Thoracic aorta (tissue), 2 donors: ENCODE data around the gene GPC6. TPM values are rescaled to one million over a fixed set of nuclear protein-coding genes. Genes with fewer than 3 reads are reported as not detected.

ENCODE experiments used
- ATAC-seq: fragments of 150-250 bp; one replicate; pipeline ENCODE4 v1.8.0; 2017; ENCODE audit warnings: low read depth; ENCODE audit not compliant: insufficient number of reproducible peaks, low FRiP score
- DNase-seq: peaks from one replicate; pipeline ENCODE4 v3.0.0-alpha.2; 2020; ENCODE audit warnings: low spot score
- H3K27ac ChIP-seq, 2 donors: fragments of 200-600 bp; sonication (generic); 1 replicate in 1 of 2; 2 replicates in 1 of 2; pipeline ENCODE4 v1.5.1; 2016; ENCODE audit warnings: mild to moderate bottlenecking in 2 of 2, moderate library complexity in 2 of 2
- H3K27me3 ChIP-seq: fragments of 200-600 bp; sonication (generic); replicated peaks from 2 replicates; pipeline ENCODE4 v1.6.0; 2016; ENCODE audit warnings: mild to moderate bottlenecking; ENCODE audit not compliant: insufficient read depth
- H3K36me3 ChIP-seq: fragments of 200-600 bp; sonication (generic); one replicate; pipeline ENCODE4 v1.5.1; 2016
- H3K4me1 ChIP-seq, 2 donors: fragments of 200-600 bp; sonication (generic); 1 replicate in 1 of 2; 2 replicates in 1 of 2; pipeline versions ENCODE4 v1.5.1 to v1.6.0; 2016; ENCODE audit warnings: low read depth in 2 of 2, mild to moderate bottlenecking in 1 of 2; ENCODE audit not compliant: control insufficient read depth in 1 of 2
- H3K4me3 ChIP-seq: fragments of 200-600 bp; sonication (generic); 2 replicates; pipeline ENCODE4 v1.5.1; 2016; ENCODE audit warnings: mild to moderate bottlenecking
- H3K9me3 ChIP-seq: fragments of 200-600 bp; sonication (generic); 2 replicates; pipeline ENCODE4 v1.5.1; 2016
- total RNA-seq, 2 donors: library from RNA; depleted of rRNA; stranded (reverse); fragments of >200 nt; gene quantifications; one replicate each; pipeline versions ENCODE4 v1.1.0 to v1.2.3, GENCODE V29; 2016
- TF ChIP-seq, protein P1 (sequence below): fragments of 200-600 bp; sonication (generic); IDR thresholded peaks from one replicate; pipeline ENCODE4 v1.5.1; 2019; ENCODE audit warnings: antibody characterized with exemption

Gene GPC6
- total RNA-seq, 2 donors from 2014 or later: 34.9 to 56.4 TPM

DNA sequence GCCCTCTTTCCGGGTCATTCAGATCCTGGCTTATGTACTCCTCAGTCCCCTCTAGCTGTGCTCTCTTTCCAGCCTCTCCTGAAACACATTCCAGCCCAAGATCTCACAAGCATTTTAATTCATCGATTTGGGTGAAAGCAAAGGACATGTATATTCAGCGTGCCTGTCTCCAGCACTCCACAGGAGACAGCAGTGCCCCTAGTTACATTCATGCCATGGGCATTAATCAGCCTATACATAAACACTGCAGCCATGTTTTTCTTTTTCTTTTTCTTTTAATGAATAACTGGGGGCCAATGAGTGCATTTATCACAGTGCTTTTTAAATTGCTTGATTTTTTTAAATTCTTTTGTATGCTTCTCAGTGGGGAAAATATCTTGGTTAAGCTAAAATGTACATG, 1053.7 kb downstream of the GPC6 start:
- no peak for DNase-seq
- Histone ChIP-seq H3K4me3 (no peak overlapping the region), H3K27me3 (no peaks in the 10 kb centered on the region), H3K4me1 (no peaks in the 10 kb centered on the region), H3K9me3 (no peaks in the 10 kb centered on the region), H3K27ac (no peak overlapping the region), H3K36me3 (no peaks in the 10 kb centered on the region)
- no peak for ATAC-seq
- TF ChIP-seq, protein P1, sequence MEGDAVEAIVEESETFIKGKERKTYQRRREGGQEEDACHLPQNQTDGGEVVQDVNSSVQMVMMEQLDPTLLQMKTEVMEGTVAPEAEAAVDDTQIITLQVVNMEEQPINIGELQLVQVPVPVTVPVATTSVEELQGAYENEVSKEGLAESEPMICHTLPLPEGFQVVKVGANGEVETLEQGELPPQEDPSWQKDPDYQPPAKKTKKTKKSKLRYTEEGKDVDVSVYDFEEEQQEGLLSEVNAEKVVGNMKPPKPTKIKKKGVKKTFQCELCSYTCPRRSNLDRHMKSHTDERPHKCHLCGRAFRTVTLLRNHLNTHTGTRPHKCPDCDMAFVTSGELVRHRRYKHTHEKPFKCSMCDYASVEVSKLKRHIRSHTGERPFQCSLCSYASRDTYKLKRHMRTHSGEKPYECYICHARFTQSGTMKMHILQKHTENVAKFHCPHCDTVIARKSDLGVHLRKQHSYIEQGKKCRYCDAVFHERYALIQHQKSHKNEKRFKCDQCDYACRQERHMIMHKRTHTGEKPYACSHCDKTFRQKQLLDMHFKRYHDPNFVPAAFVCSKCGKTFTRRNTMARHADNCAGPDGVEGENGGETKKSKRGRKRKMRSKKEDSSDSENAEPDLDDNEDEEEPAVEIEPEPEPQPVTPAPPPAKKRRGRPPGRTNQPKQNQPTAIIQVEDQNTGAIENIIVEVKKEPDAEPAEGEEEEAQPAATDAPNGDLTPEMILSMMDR: no peak

DNA sequence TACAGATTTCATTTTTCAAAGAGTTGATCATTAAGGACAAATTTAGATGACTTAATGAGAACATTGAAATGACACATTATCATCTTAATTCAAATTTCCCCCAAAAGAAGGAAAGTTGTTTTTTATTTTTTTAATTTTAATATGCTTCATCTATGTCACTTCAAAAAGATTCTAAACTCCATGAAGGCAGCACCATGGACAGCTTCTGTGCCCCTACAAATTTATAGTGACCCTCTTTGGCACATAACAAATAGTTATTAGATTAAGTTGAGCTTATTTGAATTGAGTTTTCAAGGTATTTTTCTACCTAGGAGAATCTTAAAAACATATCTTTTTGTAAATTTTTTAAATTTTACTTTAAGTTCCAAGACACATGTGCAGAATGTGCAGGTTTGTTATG, 1054.2 kb downstream of the GPC6 start:
- H3K9me3 ChIP-seq: no peaks in the 10 kb centered on the region
- H3K4me3 ChIP-seq: no peak overlapping the region
- no peak overlapping the region for H3K27ac ChIP-seq
- H3K36me3 ChIP-seq: no peaks in the 10 kb centered on the region
- ATAC-seq: no peak
- TF ChIP-seq, protein P1: no peak
- H3K27me3 ChIP-seq: no peaks in the 10 kb centered on the region
- no peak for DNase-seq
- H3K4me1 ChIP-seq: no peaks in the 10 kb centered on the region

DNA sequence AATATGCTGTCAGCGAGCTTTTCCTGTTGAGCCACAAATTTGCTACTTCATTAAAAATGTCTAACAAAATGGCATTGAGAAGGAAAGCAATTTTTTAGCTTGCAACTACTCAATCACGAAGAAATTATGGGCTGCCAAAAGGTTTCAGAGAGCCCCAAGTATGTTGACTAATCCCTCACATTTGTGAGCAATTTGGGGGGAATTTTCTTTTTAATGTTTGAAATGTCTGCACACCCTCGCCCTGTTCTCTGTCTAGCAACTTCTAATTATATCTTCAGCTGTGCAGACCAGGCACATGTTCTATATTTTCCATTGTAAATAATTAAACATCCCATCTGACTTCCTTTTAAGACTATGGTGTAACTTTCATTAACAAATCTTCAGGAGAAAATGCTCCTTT, 1060.0 kb downstream of the GPC6 start:
- TF ChIP-seq, protein P1: no peak
- Histone ChIP-seq H3K27ac (no peak overlapping the region), H3K27me3 (no peaks in the 10 kb centered on the region), H3K4me1 (no peaks in the 10 kb centered on the region), H3K36me3 (peaks cover 3% of the 10 kb centered on the region), H3K4me3 (no peak overlapping the region), H3K9me3 (no peaks in the 10 kb centered on the region)
- ATAC-seq (no peak), DNase-seq (no peak)

DNA sequence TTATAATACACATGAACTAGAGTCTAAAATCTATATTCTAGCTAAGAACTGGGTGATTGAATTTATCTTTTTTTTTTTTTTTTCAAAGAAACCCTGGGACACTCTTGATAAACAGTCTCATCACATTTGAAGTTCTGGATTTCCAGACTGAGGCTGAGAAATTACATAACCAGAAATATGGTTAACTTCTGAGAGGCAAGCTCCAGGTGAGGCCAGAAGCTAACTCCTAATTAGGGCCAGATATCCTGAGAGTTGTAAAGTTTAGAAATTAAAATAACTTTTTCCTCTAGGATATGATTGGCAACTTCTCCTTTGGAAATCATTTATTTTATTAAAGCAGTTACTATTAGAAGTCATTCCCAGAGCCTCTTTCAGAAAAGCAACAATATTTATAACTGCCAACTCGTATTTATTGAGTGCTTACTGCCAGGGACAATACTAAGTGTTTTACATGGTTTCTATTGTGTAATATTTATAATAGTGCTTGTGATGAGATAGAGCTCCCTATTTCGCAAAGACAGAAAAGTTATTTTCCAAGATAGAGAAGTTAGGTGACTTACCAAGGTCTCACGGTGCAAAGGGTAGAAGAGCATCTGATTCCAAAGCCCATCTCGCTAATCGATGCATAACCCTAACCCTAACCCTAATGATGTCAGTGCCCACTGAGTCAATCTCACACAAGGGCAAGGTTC, 1065.2 kb downstream of the GPC6 start:
- no peaks in the 10 kb centered on the region for H3K27me3 ChIP-seq
- no peaks in the 10 kb centered on the region for H3K4me1 ChIP-seq
- H3K4me3 ChIP-seq: peak overlapping the region; percentile 26
- ATAC-seq (no peak), DNase-seq (no peak)
- peaks cover 3% of the 10 kb centered on the region for H3K36me3 ChIP-seq
- TF ChIP-seq, protein P1: no peak
- H3K27ac ChIP-seq: no peak overlapping the region
- H3K9me3 ChIP-seq: no peaks in the 10 kb centered on the region

DNA sequence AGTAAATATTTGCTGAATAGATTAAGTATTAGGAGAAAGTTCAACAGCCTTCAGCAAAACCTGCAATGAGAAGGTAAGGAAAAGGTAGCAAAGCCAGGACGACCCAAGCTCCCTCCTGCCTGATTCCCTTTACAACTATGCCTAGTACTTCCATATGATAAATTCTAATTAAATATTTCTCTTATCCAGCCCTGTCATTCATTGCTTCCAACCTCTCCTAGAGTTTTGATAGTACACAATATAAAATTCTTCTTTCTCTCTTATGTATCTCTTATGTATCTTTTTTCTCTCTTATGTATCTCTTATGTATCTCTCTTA, 1065.7 kb downstream of the GPC6 start:
- Histone ChIP-seq H3K4me3 (no peak overlapping the region), H3K4me1 (no peaks in the 10 kb centered on the region), H3K36me3 (peaks cover 3% of the 10 kb centered on the region), H3K27me3 (no peaks in the 10 kb centered on the region), H3K9me3 (no peaks in the 10 kb centered on the region), H3K27ac (no peak overlapping the region)
- TF ChIP-seq, protein P1: no peak
- no peak for ATAC-seq
- no peak for DNase-seq
